GM18951 (cell line): Measurements from ENCODE around the gene ARHGEF16.

Experiments used
- POLR2A ChIP-seq: IDR thresholded peaks from 4 replicates; pipeline ENCODE4 v1.6.1; 2011; ENCODE audit warnings: mild to moderate bottlenecking; ENCODE audit not compliant: insufficient read length, insufficient read depth; ENCODE audit errors: extremely low read depth
- in situ Hi-C: fragments of 300-500 bp; cut with MboI; formaldehyde crosslinking; loops from one replicate; pipeline ENCODE4 v1.12.0; 2022; ENCODE audit warnings: low sequenced_read_pairs, mixed read lengths, inconsistent platforms; ENCODE audit not compliant: unreplicated experiment

The ARHGEF16 gene

DNA sequence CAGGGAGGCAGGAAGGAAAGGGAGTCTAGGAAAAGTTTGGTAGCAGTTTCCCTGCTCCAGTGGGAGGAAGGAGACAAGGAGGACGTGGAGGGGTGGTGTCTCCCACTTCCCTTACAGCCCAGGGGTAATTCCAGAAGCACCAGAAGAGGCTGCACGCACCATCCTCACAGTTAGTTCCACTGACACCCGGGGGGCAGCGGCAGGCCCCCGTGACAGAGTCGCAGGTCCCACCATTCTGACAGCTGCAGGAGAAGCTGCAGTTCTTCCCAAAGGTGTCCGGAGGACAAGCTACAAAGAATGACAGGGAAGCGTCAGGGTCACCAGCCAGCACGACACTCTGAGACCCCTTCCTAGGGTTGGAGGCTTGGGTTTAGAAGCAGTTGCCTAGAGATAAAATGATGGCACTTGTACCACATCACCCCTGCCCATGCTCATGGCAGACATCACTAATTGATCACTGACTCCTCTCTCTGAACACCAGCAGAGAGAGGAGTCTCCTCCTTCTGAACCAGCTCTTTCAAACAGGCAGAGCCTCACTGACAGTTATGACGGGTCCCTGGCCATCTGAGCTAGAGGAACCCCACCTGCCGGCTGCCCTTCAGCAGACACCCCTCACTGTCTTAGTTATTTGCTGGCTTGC lies 53.3 kb downstream of the ARHGEF16 start:
- TF ChIP-seq POLR2A, result no peak
- in situ Hi-C loops, result no loop called here

DNA sequence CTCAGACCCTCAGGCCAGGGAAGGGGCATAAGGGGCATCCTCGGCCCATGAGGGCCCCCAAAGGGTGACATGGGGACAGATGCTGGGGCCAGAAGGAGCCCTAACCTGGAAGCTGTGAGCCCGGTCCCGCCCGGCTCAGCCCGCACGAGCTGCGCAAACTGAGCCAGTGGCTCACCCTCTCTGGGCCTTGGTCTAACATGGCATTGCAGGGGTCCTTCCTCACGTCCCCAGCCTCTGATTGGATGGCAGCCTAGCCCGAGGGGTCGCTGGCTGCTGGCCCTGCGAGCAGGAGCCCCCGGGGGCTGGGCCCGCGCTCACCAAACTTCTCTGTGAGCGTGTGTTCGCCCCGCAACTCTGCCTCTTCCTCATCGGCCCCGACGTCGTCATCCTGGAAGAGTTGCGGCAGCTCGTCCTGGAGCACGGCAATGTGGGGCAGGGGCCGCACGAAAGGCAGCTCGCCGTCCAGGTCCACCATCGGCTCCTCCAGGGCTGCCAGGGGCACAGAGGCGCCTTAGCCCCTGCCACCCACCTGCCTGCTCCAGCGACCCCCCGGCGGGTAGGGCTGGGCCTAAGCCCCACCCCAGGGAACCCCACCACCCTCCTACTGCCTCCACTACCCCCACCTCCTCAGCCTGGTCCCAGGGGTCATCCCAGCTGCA lies 54.4 kb downstream of the ARHGEF16 start:
- in situ Hi-C loops, result no loop called here
- no peak for TF ChIP-seq POLR2A

DNA sequence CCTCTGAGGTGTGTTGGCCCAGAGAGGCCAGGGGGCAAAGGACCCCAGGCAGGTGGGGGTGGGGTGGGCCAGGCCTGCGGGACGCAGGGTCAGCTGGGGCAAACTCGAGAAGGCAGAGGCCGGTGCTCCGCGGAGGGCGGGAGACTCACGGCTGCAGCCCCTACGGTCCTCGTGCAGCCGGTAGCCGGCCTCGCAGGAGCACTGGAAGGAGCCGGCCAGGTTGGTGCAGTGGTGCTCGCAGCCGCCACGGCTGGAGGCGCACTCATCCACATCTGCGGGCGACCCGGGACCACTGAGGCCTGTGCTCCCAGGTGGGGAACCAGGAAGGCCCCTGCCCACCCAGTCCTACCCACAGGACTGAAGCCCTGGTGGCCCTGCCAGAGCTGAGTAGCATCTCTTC lies 55.3 kb downstream of the ARHGEF16 start:
- TF ChIP-seq POLR2A, result no peak
- in situ Hi-C loops, result no loop called here

DNA sequence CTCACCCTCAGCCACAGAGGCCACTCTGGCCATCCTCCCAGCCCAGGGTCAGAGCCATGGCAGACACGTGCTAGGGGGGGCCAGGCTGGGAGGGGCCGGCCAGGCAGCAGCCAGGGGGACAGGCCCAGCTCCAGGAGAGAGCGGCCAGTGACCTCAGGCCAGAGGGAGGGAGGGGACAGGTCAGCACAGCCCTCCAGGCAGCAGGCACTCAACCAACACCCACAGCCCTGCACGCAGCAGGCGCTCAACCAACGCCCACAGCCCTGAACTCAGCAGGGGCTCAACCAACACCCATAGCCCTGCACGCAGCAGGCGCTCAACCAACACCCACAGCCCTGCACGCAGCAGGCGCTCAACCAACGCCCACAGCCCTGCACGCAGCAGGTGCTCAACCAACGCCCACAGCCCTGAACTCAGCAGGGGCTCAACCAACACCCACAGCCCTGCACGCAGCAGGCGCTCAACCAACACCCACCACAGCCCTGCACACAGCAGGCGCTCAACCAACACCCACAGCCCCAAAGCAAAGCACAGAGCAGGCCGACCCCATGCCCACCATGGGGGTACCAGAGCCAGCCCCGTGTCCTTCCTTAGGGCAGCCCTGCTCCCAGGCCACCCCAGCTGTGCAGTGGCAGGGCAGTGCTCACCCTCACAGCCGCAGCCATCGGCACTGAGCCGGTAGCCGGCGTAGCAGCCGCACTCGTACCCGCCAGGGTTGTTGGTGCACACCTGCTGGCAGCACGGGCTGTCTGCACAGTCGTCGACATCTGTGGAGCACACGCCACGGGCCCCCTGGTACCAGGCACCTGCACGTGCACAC lies 55.9 kb downstream of the ARHGEF16 start:
- in situ Hi-C loops, result no loop called here
- no peak for TF ChIP-seq POLR2A

DNA sequence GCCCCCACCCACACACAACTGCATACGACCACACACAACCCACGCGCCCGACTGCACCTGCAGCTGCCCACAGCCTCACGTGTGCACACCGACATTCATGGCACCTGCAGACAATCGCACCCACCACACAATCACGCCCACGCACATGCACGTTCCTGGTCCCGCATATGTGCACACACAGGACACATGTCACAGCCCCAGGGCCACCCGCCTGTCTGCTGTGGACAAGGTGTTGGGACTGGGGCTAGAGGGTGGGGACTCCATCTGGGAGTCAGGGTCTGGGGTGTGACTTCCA lies 56.4 kb downstream of the ARHGEF16 start:
- TF ChIP-seq POLR2A, result no peak
- in situ Hi-C loops, result no loop called here

DNA sequence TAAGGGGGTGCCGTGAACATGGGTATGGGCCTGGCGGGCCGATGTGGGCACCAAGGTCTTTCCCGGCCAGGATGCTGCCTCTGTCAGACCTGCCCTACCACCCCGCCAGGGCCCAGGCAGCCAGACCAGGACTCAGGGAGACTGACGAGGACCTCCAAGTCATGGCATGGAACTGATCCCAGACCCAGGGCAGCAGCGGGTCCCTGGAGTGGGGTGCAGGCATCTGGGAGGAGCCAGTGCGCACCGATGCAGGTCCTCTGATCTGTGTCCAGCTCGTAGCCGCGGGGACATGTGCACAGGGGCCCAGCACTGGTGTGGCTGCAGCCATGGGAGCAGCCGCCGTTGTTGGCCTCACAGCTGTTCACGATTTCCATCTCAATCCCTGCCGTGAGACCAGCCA lies 56.8 kb downstream of the ARHGEF16 start:
- in situ Hi-C loops, result no loop called here
- no peak for TF ChIP-seq POLR2A

DNA sequence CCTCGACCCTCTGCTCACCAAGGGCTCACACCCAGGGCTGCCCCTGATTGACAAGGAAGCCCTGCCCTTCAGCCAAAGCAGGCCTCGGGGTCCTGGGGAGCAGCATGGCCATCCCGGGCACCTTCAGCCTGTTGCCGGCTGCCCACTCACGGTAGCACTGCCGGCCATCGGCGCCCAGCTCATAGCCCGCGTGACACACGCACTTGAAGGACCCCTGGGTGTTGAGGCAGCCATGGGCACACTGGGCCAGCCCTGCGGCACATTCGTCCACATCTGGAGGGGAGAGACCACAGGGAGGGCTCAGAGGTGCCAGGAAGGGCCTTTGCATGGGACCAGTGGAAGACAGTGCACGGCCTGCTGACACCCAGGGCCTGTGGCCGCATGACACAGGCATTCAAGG lies 57.4 kb downstream of the ARHGEF16 start:
- TF ChIP-seq POLR2A, result no peak
- in situ Hi-C loops, result no loop called here

DNA sequence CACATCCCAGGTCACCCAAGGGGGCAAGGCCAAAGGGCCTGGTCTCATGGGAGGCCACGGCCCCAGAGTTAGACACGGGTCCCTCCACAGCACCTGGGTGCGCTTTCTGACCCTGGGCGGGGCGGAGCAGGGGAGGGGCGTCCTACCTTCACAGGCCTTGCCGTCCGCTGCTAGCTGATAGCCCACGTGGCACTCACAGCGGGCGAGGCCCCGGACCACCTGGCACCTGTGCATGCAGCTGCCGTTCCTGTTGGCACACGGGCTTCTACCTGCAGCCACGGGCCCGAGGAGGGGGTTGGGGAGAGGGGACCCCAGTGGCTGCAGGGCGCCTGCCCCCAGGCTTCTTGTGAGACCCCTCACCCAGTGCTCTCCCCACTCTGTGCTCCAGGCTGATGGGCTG lies 59.9 kb downstream of the ARHGEF16 start:
- in situ Hi-C loops, result no loop called here
- TF ChIP-seq POLR2A, result no peak

DNA sequence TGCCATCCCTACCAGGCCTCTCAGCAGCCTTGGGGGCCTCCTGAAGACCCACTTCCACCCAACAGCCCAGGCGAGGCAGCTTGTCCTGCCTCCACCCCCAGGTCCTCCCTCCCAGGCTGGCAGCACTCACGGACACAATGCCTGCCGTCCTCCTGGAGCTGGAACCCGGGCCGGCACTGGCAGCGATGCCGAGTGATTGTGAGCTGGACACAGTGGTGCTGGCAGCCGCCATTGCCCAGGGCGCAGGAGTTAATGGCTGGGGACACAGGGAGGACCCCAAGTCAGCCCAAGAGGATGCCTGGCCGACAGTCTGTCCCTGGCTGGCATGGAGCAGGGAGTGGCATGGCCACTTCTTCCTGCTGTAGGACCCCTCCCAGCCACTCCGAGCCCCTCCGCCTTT lies 60.8 kb downstream of the ARHGEF16 start:
- TF ChIP-seq POLR2A, result no peak
- in situ Hi-C loops, result no loop called here

DNA sequence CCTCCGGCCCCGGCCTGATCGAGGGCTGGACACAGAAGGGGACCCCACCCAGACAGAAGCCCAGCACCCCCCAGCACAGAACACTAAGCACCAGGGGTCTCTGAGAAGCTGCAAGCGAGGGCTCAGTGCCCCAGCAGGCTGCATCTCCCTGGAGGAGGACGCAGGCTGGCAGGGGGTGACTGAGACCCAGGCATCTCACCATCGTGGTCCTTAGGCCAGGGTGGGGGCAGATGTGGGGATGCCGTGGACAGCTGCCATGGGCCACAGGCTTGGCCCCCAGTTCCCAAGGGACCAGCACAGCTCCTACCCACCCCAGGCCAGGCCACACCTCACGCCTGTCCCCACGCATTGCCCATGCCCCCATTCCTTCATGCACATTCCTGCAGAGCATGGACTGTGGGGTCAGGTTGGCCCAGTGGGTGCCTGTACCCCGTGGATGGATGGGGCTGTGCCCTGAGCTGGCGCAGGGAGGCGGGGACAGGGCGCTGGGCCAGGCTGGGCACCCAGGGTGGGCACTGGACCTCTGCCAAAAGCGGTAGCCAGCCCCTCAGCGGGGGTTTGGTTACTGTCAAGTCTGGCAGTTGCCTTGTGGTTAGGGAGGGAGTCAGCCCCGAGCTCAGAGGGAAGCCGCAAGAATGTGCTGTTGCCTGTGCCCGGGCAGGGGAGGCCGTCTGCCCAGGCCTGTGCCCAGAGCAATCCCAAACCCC lies 61.5 kb downstream of the ARHGEF16 start:
- no peak for TF ChIP-seq POLR2A
- in situ Hi-C loops, result no loop called here

DNA sequence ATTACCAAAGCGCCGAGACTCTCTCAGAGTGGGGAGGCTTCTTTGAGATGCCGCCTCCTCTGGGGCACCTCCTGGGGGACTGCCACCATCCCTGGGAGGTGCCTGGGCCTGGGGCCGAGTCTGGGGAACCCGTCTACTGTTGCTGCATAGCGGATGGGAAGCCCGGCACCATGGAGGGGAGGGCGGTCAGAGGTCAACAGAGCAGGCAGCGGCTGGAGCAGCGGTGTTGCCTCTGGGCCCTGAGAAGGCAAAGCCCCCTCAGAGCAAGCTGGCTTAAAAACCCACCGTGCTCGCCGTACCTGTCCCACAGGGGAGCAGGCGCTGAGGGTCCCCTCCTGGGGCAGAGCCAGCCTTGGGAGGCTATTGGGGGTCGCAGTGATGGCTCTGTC lies 62.0 kb downstream of the ARHGEF16 start:
- TF ChIP-seq POLR2A, result no peak
- in situ Hi-C loops, result no loop called here

DNA sequence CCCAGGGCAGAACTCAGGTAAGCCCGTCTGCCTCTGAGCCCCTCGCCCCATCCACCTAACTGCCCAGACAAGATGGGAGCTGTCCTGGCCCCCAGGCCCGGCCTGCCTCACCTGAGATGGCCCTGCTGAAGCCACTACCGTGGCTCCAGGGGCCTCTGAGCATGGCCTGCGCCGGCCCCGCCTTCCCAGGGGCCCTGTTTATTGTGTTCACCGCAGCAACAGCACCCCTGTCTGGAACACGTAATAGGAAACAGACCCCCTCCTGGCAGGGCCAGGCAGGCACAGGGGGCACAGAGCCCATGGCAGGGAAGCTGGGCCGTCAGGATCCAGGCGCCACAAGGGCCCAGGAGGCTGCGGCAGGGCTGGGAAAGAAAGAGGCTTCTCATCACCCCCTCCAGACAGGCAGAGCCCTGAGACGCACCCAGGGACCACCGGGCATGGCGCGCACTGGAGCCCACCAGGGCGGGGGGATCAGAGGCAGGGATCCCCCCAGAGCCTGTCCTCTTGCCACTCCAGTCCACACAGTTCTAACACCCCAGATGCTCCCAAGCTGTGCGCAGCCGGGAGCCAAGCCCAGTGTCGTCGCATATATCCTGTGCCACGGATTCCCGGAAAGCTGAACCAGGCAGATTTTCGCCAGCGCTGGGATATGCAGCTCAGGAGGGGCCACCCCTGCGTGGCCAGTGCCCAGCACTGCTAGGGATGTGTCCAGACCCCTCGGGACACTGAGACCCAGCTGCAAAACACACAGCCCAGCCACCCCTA lies 62.6 kb downstream of the ARHGEF16 start:
- in situ Hi-C loops, result no loop called here
- no peak for TF ChIP-seq POLR2A

DNA sequence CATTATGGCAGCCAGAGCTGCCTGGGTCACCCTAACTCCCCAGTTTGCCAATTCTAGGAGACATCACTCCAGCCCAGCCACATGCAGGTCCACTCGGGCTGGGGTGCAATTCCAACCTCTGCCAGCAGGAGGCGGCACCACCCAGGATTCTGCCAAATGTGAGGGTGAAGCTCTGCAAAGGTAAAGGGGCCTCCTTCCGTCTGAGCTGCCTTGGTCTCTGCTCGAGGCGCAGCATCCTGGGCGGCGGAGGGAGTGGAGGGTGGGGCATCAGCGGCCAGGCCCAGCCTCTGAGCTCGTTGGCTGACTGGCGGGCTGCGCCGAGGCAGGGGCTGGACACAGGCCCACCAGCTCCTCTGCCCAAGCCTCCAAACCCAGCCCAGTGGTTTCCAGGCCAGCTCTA lies 63.8 kb downstream of the ARHGEF16 start:
- TF ChIP-seq POLR2A, result no peak
- in situ Hi-C loops, result no loop called here
